ENCODE measurements around the gene TCFL5.

DNA sequence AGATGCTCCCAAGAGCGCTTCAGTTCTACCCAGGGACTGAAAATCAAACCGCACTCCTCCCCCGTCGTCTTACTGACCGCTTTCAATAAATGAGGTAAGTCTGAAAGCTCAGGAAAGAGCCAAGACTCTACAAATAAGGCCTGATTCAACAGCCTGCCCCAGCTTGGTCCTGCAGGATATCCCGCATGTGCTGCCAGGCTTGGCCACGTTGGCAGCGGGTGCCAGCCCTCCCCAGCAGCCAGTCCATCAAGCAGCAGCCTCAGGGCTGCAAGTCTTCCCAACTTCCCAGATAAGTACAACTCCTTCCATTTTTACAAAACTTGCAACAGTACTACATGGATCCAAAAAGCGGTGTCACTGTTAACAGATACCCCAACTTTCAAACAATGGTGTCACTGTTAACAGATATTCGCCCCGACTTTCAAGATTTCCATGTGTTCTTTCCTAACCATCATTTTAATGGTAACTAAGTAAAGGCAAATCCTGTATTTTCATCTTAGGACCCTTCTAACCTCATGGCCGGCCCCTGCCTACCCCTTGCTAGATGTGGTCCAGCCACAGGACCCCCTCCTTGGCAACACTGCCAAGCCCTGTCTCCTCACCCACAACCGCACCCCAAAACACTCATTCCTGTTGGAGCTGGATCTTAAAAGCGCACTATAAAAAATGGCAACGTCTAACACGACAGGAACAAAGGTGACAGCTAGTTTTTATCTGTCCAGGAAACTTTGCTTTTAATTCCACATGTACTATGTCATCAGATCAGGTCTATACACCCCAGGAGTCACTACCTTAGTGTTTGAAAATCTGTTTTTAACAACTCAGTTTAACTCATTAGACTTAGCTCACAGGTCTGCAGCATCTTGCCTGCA is 36.7 kb upstream of the TCFL5 start:
- TF ChIP-seq POLR2AphosphoS5 (IDR thresholded peaks at IDR 0.05; ENCODE audit: borderline replicate concordance, low read depth, low read length) (no peak), EZH2 (IDR thresholded peaks at IDR 0.05) (no peak), FOXP2 (optimal IDR thresholded peaks at IDR 0.05; ENCODE audit: control extremely low read depth, extremely low read length, insufficient read depth) (no peak)
